GM21723 (cell line): ENCODE results near the gene ITIH3.
A peak's percentile ranks its signal among the peaks of the same experiment; 100 is the strongest.

Experiments
- ATAC-seq: cut with Tn5 transposase; IDR thresholded peaks from one replicate; pipeline ENCODE4 v1.9.1; 2021; ENCODE audit warnings: mild to moderate bottlenecking, moderate library complexity; ENCODE audit not compliant: unreplicated experiment

ITIH3 gene

DNA sequence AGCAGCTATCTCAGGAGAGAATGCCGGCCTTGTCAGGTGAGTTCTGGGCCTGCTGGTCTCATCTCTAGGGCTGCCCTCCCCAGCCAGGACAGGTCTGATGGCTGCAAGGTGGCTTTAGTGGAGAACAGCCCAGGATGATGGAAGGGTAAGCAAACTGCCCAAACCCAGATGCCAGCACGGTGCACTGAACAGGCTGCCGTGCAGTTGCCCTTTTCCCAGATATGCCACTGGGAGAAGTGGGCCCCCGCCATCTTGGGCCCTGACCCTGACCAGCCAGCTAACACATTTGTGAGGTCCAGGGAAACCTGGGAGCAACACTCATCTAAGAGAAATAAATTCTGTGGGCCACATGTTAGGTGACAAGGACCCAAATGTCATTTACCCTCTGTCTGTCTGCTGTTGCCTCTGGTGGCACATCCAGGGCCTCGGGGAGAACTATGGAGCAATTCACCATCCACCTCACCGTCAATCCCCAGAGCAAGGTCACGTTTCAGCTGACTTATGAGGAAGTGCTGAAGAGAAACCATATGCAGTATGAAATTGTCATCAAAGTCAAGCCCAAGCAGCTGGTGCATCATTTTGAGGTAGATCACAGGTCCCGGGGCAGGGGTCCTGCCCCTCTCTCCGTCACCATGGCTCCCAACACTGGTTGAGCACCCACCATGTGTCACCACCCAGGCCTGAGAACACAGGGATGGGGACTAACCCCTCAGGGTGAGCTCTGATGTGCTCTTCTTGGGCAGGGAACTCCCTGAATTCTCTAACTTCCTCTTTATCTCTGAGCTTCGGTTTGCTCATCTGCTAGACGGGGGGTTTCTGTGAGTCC, 15.4 kb upstream of the ITIH3 start:
- ATAC-seq, result peak; percentile 81

DNA sequence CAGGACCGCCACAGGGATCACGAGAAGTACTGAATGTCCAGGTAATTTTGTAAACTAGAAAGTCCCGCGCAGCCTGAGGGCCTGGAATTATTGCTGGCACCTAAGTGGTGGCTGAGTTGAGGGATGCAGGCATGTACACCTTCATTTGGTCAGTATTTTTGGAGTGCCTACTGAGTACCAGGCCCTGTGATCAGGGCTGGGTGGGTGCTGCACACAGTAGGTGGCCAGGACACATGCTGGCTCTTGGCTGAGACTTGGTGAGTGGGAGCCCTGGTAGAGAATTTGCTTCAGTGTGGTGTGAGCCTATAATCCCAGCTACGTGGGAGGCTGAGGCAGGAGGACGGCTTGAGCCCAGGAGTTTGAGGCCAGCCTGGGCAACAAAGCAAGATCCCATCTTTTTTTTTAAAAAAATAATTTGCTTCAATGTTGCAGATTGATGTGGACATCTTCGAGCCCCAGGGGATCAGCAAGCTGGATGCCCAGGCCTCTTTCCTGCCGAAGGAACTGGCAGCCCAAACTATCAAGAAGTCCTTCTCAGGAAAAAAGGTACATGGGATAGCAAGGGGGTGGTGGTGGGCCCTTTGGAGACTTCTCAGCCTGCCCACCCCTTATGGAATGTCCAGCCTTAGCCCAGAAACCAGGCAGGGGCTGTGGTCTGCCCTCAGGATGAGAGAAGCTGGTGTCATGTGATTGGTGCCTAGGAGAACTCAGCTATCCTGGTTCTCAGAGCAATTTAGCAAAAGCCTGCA, 14.6 kb upstream of the ITIH3 start:
- no peak for ATAC-seq

DNA sequence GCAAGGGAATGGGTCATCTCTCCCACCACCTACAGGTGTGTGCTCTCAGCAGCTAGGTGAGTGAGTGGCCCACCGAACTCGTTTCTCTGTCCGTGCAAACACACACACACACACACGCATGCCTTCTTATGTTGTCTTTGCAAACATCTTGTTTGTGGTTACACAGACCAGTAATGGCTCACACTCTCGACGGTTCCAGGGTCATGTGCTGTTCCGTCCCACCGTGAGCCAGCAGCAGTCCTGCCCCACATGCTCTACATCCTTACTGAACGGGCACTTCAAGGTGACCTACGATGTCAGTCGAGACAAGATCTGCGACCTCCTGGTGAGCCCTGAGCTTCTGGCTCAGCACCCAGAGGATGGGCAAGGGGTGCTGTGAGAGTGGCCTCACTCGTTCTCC, 12.9 kb upstream of the ITIH3 start:
- ATAC-seq, result no peak

DNA sequence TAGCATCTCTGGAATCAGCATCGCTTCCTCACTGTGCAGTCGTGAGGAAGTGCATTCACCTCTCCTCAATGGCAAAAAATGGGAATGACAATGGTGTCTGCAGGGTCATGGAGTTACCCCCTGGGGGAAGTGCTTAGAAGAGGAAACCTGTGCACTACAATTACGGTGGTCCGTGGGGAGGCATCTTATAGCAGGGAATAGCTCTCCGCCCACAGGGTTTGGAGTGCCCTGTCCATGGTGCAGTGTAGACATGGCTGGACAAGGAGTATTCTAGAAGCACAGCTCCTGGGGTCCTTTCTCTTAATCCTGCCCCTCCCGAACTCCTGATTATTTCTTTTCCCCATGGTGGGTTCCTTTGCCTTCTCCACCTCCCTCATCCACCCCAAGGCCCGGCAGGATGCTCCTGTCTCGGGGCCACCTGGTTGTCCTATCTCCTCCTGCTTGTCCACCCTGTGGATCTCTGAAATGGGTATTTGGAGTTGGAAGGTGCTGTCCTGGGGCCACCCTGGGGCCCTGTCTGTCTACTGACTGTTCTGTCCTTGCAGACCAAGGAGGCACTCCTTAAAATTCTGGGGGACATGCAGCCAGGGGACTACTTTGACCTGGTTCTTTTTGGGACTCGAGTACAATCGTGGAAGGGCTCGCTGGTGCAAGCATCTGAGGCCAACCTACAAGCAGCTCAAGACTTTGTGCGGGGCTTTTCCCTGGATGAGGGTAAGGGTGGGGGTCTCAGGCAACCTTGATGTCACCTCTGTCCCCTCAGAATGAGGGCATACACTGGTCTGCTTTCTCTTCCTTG, 12.0 kb upstream of the ITIH3 start:
- ATAC-seq, result no peak

DNA sequence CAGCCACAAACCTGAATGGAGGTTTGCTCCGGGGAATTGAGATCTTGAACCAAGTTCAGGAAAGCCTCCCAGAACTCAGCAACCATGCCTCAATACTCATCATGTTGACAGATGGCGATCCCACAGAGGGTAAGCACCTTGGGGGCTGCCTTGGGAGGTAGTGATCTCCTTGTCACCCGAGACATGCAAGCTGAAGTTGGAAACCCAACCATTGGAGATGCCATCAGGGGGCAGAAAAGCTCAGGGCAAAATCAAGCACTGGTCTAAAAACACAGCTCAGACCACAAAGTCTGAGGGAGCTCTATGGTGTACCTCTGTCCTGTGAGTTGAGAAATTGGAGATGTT, 11.4 kb upstream of the ITIH3 start:
- no peak for ATAC-seq

DNA sequence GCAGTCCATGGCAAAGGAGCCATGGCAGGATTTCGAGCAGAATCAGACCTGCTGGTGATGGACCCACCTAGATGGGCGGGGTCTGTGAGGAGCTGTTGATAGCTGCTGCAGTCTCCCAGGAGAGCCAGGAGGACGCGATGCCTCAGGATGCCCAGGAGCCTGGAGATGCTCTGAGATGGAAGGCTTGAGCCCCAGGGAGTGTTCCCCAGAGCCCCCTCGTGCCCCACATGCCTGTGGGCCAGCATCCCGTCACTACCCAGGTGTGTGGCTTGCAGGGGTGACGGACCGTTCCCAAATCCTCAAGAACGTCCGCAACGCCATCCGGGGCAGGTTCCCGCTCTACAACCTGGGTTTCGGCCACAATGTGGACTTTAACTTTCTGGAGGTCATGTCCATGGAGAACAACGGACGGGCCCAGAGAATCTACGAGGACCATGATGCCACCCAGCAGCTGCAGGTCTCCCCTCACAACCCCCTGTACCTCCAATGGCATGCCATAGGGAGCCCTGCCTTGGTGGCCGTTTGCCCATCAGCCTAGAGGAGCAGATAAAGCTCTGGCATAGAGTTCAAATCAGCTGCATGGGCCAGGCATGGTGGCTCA, 10.5 kb upstream of the ITIH3 start:
- ATAC-seq, result no peak

DNA sequence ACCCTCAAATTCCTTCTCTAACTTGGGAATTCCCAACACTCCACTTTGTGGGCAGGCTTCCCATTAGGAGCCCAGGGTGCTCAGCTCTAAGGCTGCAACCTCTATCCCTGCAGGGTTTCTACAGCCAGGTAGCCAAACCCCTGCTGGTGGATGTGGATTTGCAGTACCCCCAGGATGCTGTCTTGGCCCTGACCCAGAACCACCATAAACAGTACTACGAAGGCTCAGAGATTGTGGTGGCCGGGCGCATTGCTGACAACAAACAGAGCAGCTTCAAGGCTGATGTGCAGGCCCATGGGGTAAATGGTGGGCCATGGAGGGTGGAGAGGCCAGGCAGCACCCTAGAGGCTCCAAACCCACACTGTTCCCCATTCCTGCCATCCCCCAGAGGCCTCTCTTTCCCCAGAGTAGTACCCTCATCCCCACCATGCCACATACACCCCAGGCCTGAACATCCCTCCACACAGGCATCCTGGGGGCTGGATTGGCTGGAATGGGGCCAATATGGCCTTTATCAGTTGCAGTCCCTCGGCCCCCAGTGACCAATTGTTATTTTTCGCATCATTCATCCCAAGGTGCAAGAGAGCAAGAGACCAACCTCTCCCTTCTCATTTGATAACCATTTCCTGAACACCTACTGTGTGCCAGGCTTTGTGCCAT, 9.5 kb upstream of the ITIH3 start:
- no peak for ATAC-seq

DNA sequence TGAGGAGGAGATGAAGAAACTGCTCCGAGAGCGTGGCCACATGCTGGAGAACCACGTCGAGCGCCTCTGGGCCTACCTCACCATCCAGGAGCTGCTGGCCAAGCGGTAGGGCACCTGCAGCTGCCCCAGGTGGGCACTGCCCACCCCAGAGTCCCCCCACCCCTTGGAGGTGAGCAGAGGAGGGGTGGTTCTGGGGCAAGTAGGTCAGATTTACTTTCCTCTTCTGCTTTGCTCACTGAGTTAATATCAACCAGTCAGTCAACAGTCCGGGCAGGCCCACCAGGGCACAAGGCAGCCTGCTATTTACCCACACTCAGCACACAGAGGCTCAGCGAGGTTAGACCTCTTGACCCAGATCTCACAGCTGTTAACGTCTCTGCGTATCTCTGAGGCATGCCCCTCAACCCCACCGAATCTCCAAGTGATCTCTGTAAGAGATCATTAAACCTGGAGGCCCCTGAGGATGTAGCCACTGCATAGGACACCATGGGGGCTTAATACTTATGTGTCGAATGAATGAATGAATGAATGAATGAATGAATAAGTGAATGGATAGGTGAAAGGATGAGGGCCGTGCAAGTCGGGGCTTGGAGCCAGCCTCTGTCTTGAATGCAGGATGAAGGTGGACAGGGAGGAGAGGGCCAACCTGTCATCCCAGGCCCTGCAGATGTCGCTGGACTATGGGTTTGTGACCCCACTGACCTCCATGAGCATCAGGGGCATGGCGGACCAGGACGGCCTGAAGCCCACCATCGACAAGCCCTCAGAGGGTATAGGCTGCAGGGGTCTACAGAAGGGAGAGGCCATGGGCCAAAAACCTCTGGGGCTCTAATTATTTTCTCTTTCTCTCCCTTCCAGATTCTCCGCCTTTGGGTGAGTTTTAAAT, 8.0 kb upstream of the ITIH3 start:
- ATAC-seq, result no peak

DNA sequence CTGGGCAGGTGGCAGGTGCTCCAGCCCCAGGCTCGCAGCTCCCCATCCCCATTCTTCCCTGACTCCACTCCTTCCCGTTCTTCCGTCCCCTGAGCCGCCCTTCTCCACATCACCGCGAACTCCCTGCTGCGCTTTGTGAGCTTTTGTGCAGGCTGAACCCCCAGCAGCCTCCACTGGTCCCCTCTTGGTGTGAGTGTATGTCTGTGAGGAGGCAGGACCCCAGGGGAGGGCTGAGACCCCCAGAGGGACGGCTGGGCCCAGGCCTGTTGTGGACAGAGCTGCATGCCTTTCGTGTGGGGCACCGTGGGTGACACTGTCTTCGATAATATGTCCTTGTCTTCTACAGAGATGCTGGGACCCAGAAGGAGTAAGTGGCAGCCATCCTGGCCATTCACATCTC, 7.3 kb upstream of the ITIH3 start:
- no peak for ATAC-seq

DNA sequence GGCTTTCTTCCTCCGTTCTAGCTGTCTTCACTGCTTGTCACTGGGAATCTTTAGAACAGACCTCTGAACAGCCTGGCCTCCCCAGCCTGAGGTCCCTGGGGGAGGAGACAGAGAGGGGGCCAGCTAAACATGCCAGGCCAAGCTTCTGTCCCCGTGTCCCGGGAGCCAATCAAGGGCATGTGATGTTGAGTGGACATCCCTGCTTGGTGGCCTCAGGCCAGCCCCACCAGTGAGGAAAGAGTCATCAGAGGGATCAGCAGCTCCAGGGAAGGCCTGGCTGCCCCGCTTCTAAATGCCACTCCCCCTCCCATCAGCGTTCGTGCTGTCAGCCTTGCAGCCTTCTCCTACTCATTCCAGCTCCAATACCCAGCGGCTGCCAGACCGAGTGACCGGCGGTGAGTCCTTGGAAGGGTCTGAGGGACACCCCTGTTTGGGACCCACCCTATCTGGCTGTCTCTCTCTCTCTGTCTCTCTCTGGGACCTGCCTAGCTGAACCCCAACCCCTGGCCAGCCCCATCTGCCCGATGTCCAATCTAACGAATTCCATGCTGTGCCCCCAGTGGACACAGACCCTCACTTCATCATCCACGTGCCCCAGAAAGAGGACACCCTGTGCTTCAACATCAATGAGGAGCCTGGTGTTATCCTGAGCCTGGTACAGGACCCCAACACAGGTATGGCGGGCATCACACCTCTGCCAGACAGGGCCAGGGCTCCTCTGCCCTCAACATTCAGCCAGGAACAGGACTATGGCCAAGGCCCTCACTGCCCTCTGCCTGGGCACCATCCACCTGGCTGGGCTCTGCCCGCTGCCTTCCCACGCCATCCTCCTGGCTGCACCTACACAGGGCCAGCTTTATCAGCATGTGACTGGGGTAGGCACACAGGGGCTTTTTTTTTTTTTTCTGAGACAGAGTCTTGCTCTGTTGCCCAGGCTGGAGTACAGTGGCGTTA, 6.6 kb upstream of the ITIH3 start:
- ATAC-seq, result no peak

DNA sequence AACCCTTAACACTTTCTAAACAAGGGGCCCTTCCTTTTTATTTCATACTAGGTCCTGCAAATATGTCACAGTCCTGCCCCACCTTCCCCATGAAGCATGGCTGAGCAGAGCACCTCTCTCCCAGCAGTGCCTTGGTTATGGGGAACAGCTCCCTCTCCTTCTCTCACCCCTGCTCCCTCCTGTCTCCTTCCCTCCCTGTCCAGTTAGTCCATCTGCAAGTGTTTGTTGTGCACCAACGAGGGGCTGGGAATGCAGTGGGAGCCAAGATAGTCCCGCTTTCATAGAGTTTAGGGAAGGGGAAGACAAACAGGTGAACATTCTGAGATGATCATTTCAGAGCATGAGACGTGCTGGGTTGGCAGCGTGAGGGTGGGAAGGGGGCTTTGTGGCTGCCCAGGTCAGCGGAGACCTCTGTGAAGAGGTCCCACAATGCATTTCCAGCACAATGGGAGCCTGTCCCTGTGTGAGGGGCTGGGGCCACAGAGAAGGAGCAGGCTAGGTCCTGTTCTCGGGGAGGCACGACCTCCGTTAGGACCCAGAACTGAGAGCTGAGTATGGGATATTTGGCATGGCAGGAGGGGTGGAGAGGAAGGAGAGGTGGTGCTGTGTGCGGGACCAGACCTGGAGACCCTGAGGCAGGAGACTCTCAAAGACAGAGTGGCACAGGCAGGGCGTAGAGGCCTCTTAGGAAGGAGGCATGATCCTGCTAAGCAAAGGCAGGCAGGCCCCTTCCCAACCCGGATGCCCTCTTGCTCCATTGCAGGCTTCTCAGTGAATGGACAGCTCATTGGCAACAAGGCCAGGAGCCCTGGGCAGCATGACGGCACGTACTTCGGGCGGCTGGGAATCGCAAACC, 5.5 kb upstream of the ITIH3 start:
- ATAC-seq, result no peak

DNA sequence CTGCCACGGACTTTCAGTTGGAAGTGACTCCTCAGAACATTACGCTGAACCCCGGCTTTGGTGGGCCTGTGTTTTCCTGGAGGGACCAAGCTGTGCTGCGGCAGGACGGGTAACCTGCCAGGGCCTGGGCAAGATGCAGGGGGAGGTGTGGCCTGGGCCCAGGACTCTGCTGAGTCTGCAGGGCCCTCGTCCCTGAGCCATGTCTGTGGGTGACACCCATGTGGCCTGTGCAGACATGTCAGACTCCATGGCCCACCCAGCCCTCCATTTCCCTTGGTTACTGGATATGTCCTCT, 4.9 kb upstream of the ITIH3 start:
- ATAC-seq, result no peak

DNA sequence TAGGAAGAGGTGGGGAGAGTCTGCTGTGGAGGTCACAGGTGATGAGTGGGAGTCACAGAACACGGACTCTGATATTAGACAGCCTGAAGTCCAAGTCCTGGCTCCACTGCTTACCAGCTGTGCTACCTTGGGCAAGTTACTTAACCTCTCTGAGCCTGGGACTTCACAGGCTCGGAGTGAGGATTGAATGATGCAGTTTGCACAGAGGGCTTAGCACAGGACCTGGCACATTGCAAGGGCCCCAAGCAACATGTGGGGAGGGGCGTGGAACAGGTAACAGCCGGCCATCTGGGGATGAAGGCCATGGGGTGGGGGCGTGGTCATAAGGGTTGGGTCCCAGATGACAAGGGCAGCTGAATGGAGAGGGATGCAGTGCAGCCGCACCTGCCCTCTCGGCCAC, 4.3 kb upstream of the ITIH3 start:
- ATAC-seq, result no peak

DNA sequence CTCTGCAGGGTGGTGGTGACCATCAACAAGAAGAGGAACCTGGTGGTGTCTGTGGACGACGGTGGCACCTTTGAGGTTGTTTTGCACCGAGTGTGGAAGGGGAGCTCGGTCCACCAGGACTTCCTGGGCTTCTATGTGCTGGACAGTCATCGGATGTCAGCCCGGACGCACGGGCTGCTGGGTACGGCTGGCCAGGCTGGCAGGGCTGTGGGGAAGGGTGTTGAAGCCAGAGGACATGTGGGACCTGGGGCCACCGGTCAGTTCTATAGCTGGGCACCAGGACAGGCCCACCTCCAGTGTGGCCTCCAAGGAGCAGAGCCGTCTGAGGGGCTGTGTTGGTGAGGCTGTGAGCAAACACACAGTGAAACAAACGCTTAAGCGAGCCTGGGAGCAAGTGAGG, 3.9 kb upstream of the ITIH3 start:
- no peak for ATAC-seq

DNA sequence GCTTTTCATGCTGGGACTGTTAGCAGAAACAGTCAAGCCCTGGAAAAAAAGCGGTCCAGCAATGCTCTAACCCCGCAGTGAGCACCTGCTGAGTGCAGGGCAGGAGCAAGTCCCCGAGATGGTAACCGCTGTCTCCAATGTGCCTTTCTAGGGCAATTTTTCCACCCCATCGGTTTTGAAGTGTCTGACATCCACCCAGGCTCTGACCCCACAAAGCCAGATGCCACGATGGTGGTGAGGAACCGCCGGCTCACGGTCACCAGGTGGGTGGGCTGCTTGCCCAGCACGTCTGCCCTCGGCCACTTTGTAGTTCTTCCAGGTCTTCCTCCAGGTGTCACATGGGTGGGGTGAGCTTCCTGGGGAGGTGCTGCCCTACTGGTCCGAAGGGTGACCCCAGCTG, 3.2 kb upstream of the ITIH3 start:
- ATAC-seq, result no peak

DNA sequence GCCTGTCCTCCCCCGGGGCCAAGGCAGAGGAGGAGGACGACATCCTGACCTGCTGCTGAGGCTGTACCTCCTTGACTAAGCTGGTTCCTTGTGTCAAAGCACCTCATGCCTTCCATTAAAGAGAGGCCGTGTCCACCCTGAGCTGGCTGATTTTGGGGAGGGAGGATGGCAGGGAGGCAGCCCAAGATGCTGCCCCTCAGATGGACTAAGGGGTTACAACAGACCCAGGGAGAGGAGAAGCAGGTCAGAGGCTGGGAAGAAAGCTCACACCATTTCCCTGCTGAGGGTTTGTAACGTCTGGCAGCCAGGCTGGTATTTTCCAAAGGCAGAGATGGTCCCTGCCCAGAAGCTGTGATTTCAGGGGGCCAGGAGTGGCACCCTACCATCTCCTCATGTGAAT, 2.7 kb upstream of the ITIH3 start:
- ATAC-seq, result no peak

DNA sequence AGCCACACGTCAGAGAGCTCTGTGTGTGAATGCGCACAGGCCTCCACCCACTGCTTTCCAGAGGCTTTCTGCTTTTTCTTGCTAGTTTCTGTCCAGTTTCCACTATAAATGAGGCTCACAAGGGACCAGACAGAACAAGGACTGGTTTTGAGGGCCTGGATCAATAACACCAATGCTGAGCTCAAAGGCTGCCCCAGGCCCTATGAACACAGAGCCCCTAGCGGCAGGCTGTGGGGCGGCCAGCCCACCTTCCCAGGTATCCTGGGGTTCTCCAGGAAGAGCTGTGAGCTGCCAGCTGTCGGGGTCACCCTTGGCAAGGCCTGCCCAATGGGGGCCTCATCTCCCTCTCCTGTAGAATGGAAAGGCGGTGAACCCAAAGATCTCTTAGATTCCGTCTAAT, 2.2 kb upstream of the ITIH3 start:
- ATAC-seq, result no peak
